ENCODE data around the gene USP17L13.
"Not testable (repeated sequence)": the region's sequence is repeated elsewhere in the genome, so short reads cannot be mapped to it uniquely, and the experiment has no call there.

USP17L13 gene

DNA sequence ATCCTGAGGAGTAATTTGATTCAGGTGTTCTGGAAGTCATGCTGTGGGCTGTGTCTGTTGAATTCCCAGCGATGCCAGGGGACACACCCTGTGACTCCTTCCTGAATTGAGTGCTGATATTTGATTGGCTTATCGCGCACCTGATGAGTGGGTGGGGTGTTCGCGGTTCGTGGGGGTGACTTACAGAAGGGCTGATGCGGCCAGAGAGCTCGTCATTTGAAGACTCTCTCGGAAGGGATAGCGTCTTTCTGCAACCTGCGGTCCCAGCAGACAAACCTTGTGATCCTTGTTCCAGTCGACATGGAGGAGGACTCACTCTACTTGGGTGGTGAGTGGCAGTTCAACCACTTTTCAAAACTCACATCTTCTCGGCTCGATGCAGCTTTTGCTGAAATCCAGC, at the start of gene USP17L13:
Gene USP17L13 (plus strand): TSS at position 301 of the 400 bp plus-strand sequence. CDS start 0 bp downstream, at position 301.
- DNase-seq = not testable (repeated sequence)

DNA sequence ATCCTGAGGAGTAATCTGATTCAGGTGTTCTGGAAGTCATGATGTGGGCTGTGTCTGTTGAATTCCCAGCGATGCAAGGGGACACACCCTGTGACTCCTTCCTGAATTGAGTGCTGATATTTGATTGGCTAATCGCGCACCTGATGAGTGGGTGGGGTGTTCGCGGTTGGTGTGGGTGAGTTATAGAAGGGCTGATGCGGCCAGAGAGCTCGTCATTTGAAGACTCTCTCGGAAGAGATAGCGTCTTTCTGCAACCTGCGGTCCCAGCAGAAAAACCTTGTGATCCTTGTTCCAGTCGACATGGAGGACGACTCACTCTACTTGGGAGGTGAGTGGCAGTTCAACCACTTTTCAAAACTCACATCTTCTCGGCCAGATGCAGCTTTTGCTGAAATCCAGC, 14.3 kb upstream of the USP17L13 start, which contains the start of gene USP17L10:
Gene USP17L10 (plus strand): TSS at position 301 of the 400 bp plus-strand sequence. CDS start 0 bp downstream, at position 301.
- not testable (repeated sequence) for DNase-seq

- DNase-seq = not testable (repeated sequence)
These were observed 10.0 kb upstream of the USP17L13 start for GRCh38 chr4:9214701-9215100.

- not testable (repeated sequence) for DNase-seq
These were observed 9.6 kb upstream of the USP17L13 start, which contains the start of gene USP17L11 for GRCh38 chr4:9215105-9215504. USP17L11 (plus strand) TSS chr4:9215405; CDS start chr4:9215405, 0 bp downstream.

DNA sequence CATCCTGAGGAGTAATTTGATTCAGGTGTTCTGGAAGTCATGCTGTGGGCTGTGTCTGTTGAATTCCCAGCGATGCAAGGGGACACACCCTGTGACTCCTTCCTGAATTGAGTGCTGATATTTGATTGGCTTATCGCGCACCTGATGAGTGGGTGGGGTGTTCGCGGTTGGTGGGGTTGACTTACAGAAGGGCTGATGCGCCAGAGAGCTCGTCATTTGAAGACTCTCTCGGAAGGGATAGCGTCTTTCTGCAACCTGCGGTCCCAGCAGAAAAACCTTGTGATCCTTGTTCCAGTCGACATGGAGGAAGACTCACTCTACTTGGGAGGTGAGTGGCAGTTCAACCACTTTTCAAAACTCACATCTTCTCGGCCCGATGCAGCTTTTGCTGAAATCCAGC, 4.8 kb upstream of the USP17L13 start, which contains the start of gene USP17L12:
Gene USP17L12 (plus strand): TSS at position 301 of the 400 bp plus-strand sequence. CDS start 0 bp downstream, at position 301.
- not testable (repeated sequence) for DNase-seq

DNA sequence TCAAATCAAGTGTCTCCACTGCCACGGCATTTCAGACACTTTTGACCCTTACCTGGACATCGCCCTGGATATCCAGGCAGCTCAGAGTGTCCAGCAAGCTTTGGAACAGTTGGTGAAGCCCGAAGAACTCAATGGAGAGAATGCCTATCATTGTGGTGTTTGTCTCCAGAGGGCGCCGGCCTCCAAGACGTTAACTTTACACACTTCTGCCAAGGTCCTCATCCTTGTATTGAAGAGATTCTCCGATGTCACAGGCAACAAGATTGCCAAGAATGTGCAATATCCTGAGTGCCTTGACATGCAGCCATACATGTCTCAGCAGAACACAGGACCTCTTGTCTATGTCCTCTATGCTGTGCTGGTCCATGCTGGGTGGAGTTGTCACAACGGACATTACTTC, 5.6 kb downstream of the USP17L13 start:
- DNase-seq = not testable (repeated sequence)

GRCh38 chr4:9234085-9234484, 9.4 kb downstream of the USP17L13 start, which contains the start of gene USP17L15:
USP17L15 (plus strand) TSS chr4:9234385; CDS start chr4:9234385, 0 bp downstream.
- DNase-seq = not testable (repeated sequence)

GRCh38 chr4:9238461-9238860, 13.8 kb downstream of the USP17L13 start:
- DNase-seq = not testable (repeated sequence)

DNA sequence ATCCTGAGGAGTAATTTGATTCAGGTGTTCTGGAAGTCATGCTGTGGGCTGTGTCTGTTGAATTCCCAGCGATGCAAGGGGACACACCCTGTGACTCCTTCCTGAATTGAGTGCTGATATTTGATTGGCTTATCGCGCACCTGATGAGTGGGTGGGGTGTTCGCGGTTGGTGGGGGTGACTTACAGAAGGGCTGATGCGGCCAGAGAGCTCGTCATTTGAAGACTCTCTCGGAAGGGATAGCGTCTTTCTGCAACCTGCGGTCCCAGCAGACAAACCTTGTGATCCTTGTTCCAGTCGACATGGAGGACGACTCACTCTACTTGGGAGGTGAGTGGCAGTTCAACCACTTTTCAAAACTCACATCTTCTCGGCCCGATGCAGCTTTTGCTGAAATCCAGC, 18.9 kb downstream of the USP17L13 start, which contains the start of gene USP17L17:
Gene USP17L17 (plus strand): TSS at position 301 of the 400 bp plus-strand sequence. CDS start 0 bp downstream, at position 301.
- not testable (repeated sequence) for DNase-seq

GRCh38 chr4:9247953-9248680, 23.4 kb downstream of the USP17L13 start, which contains the start of gene USP17L18:
USP17L18 (plus strand) TSS chr4:9248630; CDS start chr4:9248630, 0 bp downstream.
- not testable (repeated sequence) for DNase-seq

- not testable (repeated sequence) for DNase-seq
These were observed 28.4 kb downstream of the USP17L13 start, which contains the start of gene USP17L19 for GRCh38 chr4:9253078-9253477. USP17L19 (plus strand) TSS chr4:9253378; CDS start chr4:9253378, 0 bp downstream.

- not testable (repeated sequence) for DNase-seq
These were observed 33.1 kb downstream of the USP17L13 start, which contains the start of gene USP17L20 for GRCh38 chr4:9257824-9258223. USP17L20 (plus strand) TSS chr4:9258124; CDS start chr4:9258124, 0 bp downstream.

DNA sequence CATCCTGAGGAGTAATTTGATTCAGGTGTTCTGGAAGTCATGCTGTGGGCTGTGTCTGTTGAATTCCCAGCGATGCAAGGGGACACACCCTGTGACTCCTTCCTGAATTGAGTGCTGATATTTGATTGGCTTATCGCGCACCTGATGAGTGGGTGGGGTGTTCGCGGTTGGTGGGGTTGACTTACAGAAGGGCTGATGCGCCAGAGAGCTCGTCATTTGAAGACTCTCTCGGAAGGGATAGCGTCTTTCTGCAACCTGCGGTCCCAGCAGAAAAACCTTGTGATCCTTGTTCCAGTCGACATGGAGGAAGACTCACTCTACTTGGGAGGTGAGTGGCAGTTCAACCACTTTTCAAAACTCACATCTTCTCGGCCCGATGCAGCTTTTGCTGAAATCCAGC, 37.9 kb downstream of the USP17L13 start, which contains the start of gene USP17L21:
Gene USP17L21 (plus strand): TSS at position 301 of the 400 bp plus-strand sequence. CDS start 0 bp downstream, at position 301.
- DNase-seq = not testable (repeated sequence)

GRCh38 chr4:9267319-9267718, 42.6 kb downstream of the USP17L13 start, which contains the start of gene USP17L22:
USP17L22 (plus strand) TSS chr4:9267619; CDS start chr4:9267619, 0 bp downstream.
- DNase-seq = not testable (repeated sequence)

DNA sequence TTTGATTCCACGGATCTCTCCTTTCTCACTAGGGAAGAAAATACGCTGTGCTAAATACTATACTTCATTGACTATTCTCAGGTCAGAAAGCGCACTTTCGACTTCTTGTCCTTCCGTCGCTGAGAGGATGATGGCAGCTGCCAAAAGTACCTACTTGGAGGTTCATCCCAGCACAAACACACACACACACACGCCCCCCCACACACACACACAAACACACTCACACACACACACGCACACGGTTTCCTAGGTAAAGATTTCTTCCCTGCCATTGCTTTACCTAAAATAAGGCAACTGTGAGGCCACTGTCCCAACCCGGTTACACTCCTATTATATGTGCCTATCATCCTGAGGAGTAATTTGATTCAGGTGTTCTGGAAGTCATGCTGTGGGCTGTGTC, 47.0 kb downstream of the USP17L13 start:
- DNase-seq = not testable (repeated sequence)

All from CD4-positive, alpha-beta T cell treated with Interferon alpha-2 for 1 hour (primary cell).